T-helper 2 cell treated with Interferon-gamma antibody and Interleukin-4, amounts not matched to agents 100 ng/mL and 5 ng/mL, for 36 hours (primary cell): ENCODE results near the gene CEP95. TPM values are rescaled to one million over a fixed set of nuclear protein-coding genes. Genes with fewer than 3 reads are reported as not detected.
"Not testable (repeated sequence)": the region's sequence is repeated elsewhere in the genome, so short reads cannot be mapped to it uniquely, and the experiment has no call there.

Source experiments
- intact Hi-C: fragments of 100-400 bp; cut with micrococcal nuclease; formaldehyde crosslinking; loops from one replicate; pipeline ENCODE4 v1.15.1; 2023
- total RNA-seq: library from RNA; stranded (reverse); gene quantifications from 2 replicates; pipeline ENCODE4 v1.2.3, GENCODE V29; 2022

The CEP95 gene
- total RNA-seq, 1 donor from 2014 or later = 43.8 TPM

DNA sequence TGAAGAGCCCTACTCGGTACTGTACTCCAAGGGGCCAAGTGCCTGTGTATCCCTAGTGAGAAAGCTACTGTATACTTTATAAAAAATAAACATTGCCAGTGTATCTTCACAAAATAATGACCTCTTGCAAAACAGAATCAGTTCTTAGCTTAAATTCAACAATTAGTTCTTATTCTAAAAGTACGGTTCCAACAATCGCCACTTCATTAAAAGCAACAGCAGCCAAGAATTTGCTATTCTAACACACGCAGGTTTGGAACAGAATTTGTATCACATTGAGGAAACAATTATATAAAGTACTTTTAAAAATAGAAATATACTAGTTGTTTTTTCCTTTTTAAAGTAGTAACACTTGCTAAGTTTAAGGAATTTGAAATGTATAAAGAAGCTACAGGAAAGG is 48.5 kb downstream of the CEP95 start:
- intact Hi-C loops = no loop called here

DNA sequence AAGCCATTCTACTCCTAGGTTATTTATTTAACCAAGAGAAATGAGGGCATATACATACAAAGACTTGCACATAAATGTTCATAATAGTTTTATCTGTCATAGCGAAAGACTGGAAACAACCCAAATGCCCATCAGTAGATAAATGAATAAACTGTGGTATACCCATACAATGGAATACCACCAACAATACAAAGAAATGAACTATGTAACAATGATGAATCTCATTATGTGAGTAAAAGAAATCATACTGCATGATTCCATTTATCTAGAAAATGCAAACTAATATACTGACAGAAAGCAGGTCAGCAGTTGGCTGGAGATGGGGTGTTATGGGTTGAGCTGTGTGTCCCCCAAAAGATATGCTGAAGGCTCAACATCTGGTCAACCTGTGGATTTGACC is 57.3 kb downstream of the CEP95 start:
- intact Hi-C loops = no loop called here

DNA sequence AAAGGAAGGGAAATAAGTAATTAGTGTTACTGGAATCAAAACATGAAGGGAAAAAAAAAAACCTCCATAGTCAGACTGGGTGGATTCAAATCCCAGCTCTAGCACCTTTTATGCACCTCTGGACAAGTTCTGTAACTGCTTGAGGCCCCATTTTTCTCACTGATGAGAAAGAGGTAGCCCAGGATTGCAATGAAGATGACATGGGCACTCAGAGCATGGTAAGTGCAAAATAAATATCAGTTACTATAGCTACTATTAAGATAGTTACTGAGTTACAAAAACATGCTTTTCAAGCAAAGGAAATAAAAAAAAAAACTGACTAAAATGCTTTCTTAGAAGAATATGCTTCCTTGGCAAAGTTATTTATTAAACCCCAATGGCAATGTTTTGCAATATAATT is 58.8 kb downstream of the CEP95 start:
- intact Hi-C loops = no loop called here

DNA sequence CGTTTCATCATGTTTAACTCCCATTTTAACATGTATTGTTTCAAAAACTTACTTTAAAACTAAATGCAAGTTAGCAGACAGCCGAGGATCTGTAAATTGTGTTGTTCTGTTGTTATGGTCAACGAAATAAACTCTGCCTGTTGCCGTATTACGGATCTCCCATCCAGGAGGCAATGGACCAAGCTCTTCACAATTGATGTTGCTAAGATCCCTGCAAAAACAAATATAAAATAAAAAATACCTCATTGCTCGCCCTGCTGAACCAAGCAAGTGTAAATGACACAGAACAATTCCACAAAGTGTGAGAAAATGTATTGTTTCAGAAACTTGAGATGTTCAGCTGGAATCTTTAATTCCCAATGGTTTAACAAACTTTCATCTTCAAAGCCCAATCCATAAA is 65.0 kb downstream of the CEP95 start:
- intact Hi-C loops = loop anchor here (2.0 to 5.0 kb wide), 4 partner anchors 27 to 76 kb away; partner anchors contain the start of genes CEP95 and DDX5

DNA sequence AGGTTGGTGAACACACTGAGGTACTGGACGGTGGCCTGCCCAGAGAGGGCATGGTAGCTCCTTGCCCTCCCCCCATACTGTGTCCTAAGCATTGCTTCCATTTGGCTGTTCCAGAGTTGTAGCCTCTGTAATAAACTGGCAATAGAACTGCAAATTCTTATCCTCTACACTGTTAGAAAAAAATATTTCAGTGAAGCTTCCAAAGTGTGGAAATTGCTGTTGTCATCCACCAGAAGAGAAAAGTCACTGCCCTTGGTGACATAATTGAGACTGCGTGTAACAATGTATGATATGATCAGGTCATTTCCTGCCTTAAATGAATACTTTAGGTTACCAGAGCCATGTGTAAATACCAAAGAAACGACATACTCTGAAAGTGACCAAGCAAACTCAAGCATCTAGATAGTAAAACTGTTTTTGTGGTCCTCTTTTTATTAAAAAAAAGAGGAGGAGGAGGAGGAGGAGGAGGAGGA is 65.9 kb downstream of the CEP95 start:
- intact Hi-C loops = loop anchor here (2.0 to 5.0 kb wide), 4 partner anchors 26 to 75 kb away; partner anchors contain the start of genes CEP95 and DDX5

DNA sequence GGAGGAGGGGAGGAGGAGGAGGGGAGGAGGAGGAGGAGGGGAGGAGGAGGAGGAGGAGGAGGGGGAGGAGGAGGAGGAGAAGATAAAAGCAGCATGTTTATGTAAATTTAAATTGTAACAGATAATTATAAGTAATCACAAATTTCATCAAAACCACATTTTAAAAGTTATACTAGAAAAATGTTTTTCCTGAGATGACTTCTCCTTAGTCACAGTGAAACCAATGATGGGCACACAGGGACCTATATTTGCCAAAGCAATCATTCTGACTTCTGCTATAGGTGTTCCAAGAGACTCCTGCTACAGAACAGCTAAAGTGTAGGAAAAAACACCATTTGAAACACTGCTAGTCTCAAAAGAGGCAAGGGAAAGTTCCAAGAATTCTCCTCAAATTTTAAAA is 66.4 kb downstream of the CEP95 start:
- intact Hi-C loops = loop anchor here (2.0 to 5.0 kb wide), 4 partner anchors 26 to 74 kb away; partner anchors contain the start of genes CEP95 and DDX5

DNA sequence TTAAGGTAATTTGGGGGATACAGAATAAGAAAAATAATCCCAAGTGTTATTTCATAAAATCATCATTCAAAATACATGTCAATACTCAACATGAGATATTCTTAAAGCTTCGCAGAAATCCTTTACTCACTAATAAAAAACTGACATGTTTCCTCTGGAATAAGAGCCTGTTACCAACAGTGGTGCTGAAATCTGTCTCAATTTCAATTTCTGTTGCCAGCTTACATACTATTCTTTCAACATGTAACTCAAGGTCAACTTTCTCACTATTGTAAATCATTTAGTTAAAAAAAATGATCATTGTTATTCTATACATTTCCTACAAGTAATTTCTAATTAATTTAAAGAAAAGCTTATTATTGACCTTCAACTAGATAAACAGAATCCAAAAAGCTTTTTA is 67.9 kb downstream of the CEP95 start:
- intact Hi-C loops = loop anchor here (5.0 kb wide), 1 partner anchor 73 kb away; no protein-coding TSS in a partner anchor

DNA sequence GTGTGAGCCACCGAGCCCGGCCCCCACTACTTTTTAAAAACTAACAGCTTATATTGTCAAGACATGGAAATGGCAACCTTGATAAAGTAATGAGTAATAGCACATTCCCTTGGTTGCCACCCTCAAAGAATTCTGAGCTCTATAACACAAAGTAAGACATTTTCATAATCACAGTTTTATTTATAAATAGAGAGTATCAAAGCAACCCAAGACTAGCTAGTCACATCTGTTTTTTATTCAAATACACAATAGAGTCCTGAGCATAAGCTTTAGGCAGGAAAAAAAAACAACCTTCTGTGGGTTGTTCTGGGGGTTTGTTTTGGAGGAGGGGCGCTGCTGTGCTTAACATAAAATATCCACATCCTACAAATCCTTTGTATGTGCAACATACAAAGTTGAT is 68.7 kb downstream of the CEP95 start:
- intact Hi-C loops = no loop called here

DNA sequence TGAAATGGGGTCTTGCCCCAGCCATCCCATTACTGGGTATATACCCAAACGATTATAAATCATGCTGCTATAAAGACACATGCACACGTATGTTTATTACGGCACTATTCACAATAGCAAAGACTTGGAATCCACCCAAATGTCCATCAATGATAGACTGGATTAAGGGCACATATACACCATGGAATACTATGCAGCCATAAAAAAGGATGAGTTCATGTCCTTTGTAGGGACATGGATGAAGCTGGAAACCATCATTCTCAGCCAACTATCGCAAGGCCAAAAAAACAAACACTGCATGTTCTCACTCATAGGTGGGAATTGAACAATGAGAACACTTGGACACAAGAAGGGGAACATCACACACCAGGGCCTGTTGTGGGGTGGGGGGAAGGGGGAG is 70.2 kb downstream of the CEP95 start:
- intact Hi-C loops = not testable (repeated sequence)

DNA sequence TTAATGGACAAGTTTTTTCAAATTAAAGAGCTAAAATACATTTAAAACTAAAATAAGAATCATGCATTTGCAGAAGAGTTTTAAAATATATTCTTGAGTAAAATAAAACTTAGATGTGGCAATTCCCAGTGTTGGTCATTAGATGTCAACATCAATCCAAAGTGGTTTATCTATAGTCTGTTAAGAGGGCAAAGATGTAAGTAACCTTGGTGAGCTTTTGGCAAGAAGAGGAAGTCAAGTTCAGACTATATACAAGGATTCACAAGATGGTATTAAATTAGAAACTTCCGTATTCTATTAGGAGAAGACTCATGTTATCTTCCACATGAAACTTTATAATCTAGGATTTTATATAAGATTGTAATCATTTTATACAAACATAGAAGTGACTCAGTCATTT is 73.1 kb downstream of the CEP95 start:
- intact Hi-C loops = no loop called here

DNA sequence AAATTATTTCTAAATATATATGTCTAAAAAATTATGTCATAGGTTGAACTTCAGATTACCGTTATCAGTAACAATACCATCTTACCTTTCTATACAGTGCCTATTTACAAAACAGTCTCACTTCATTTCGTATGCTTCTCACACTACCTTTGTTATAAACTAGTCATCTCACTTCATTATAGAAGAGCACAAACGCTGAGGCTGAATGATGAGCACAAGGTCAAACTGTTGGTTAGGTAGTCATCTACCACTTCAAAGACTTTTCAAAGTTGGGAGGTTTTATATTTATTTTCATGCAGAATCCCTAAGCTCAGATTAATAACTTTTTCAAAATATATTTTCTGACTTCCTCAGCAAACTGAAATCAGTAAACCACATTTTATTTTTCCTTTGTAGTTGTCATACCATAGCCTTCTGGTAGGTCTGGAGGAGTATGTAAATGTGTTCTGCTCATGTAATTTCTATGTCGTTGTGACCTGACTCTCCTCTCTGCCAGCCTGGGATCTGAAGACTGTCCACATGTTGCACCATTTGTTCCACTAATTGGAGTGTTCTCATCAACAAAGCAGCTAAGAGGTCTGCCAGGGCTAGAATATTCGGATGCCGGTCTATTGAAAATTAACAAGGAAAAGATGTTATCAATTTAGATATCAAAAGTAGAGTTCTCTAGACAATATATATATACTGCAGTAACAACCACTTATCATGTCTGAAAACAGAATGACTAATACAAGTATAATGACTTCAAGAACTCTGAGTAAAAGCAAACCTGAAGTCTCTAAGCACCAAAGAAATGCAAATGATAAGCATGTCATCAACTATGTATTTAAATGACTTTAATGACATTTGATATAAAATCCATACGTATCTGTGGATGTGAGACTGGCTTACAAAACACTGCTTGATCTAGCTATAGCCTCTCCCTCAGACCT is 73.9 kb downstream of the CEP95 start:
- intact Hi-C loops = no loop called here

DNA sequence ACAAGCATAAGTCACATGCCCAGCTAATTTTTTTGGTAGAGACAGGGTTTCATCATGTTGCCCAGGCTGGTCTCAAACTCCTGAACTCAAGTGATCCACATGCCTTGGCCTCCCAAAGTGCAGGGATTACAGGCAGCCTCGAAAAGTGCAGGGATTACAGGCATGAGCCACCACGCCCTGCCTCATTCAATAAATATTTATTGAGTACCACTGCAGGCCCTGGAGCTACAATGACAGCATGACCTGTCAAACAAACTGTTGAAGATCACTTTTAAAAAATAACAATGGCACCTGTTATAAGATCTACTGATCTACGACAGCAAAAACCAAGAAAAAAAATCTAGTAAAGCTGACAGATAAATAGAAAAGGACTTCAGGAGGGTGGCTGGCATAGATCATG is 76.3 kb downstream of the CEP95 start:
- intact Hi-C loops = no loop called here

DNA sequence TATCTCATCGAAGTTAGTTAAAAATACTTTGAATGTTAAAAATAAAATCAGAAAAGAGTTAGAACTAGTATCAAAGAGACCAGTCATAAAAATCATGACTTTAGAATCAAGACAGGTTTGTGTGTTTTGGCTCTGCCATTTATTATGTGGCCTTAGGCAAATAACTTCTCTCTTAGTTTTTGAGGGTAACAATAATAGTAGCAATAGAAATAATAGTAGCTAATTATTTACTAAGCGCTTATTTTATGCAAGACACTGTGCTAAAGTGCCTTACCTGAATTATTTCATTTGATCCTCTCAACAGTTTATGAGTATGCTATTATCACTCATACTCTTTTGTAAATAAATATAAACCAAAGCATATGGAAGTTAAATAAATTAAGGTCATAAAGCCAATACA is 78.4 kb downstream of the CEP95 start:
- intact Hi-C loops = no loop called here

Other genes with a start within 250 kb of the CEP95 start
- gene TEX2, start 243.7 kb upstream of the CEP95 start, total RNA-seq = 16.5 and 17.3 TPM in 2 replicates
- 18.2 and 19.6 TPM in 2 replicates for gene PECAM1, start 116.1 kb upstream of the CEP95 start, total RNA-seq
- 1.2 and 1.7 TPM in 2 replicates for gene MILR1, start 57.9 kb upstream of the CEP95 start, total RNA-seq
- 32.3 and 34.3 TPM in 2 replicates for gene POLG2, start 9.9 kb upstream of the CEP95 start, total RNA-seq
- gene DDX5, start 688 bp upstream of the CEP95 start, total RNA-seq = 870 and 877 TPM in 2 replicates
- gene SMURF2, start 155.3 kb downstream of the CEP95 start, total RNA-seq = 18.7 and 19.3 TPM in 2 replicates